HCT116 (cell line): ENCODE data around the gene LRCH4.

Experiments
- ATF3 ChIP-seq: IDR thresholded peaks from 2 replicates; pipeline ENCODE4 v1.6.1; 2012
- CEBPB ChIP-seq: IDR thresholded peaks from 2 replicates; pipeline ENCODE4 v1.6.1; 2012; ENCODE audit warnings: low read depth
- CTCF ChIP-seq, 3 experiments: fragments of 200-600 bp in 1 of 3; sonication (generic) in 1 of 3; IDR thresholded peaks in 2 of 3; conservative IDR thresholded peaks in 1 of 3; 2 replicates each; pipeline ENCODE4 v1.5.1; 2012 to 2017; ENCODE audit warnings: low read depth in 2 of 3, low read length in 2 of 3, antibody characterized with exemption in 1 of 3, borderline replicate concordance in 1 of 3, control low read depth in 1 of 3, mild to moderate bottlenecking in 1 of 3, mixed read lengths in 1 of 3, mixed run types in 1 of 3, moderate library complexity in 1 of 3; ENCODE audit not compliant: insufficient read depth in 1 of 3
- EGR1 ChIP-seq: IDR thresholded peaks from 2 replicates; pipeline ENCODE4 v1.6.1; 2012; ENCODE audit warnings: low read depth
- FOSL1 ChIP-seq: IDR thresholded peaks from 2 replicates; pipeline ENCODE4 v1.6.1; 2012; ENCODE audit warnings: low read depth
- JUND ChIP-seq: IDR thresholded peaks from 2 replicates; pipeline ENCODE4 v1.6.1; 2012
- POLR2A ChIP-seq: IDR thresholded peaks from 2 replicates; pipeline ENCODE4 v1.7.0; 2011; ENCODE audit warnings: borderline replicate concordance; ENCODE audit not compliant: insufficient read depth, insufficient read length; ENCODE audit errors: extremely low read depth
- SP1 ChIP-seq: IDR thresholded peaks from 2 replicates; pipeline ENCODE4 v1.6.1; 2012; ENCODE audit warnings: low read depth
- TCF7L2 ChIP-seq: IDR thresholded peaks from 2 replicates; pipeline ENCODE4 v1.7.0; 2011; ENCODE audit warnings: borderline replicate concordance, inconsistent platforms; ENCODE audit not compliant: insufficient read depth, insufficient read length; ENCODE audit errors: extremely low read depth
- YY1 ChIP-seq: IDR thresholded peaks from 2 replicates; pipeline ENCODE4 v1.6.1; 2011; ENCODE audit warnings: low read length, low read depth, moderate library complexity, mild to moderate bottlenecking; ENCODE audit not compliant: insufficient replicate concordance; ENCODE audit errors: extremely low read depth
- ZBTB33 ChIP-seq: IDR thresholded peaks from 2 replicates; pipeline ENCODE4 v1.6.1; 2011; ENCODE audit warnings: mild to moderate bottlenecking, low read length, moderate library complexity; ENCODE audit not compliant: insufficient replicate concordance; ENCODE audit errors: extremely low read depth

- no peak for TF ChIP-seq ZBTB33
- no peak for TF ChIP-seq CTCF (IDR thresholded peaks at IDR 0.05 in 2 of 3, conservative IDR thresholded peaks at IDR 0.05 in 1 of 3; ENCODE audit: borderline replicate concordance in 1 of 3, insufficient read depth in 1 of 3, low read depth in 2 of 3, low read length in 2 of 3)
- no peak for TF ChIP-seq POLR2A
- no peak for TF ChIP-seq TCF7L2
- TF ChIP-seq SP1: no peak
- no peak for TF ChIP-seq ATF3
- no peak for TF ChIP-seq CEBPB
- no peak for TF ChIP-seq JUND
- TF ChIP-seq FOSL1: no peak
- TF ChIP-seq EGR1: no peak
- TF ChIP-seq YY1: no peak
Measured at GRCh38 chr7:100606313-100606712, 20.4 kb upstream of the LRCH4 start.
